Astrocyte (in vitro differentiated cells and primary cell): Measurements from ENCODE around the gene S1PR2. TPM values are rescaled to one million over a fixed set of nuclear protein-coding genes. Genes with fewer than 3 reads are reported as not detected.
A peak's percentile ranks its signal among the peaks of the same experiment; 100 is the strongest.

ENCODE experiments used
- DNase-seq: peaks from one replicate; pipeline ENCODE4 v3.0.0-alpha.2; 2010; ENCODE audit warnings: low read depth
- FAIRE-seq: peaks from 2 replicates; lab custom pipeline; 2011; peaks lifted over from hg19 to GRCh38; lab: Jason Lieb, UNC
- H2AFZ ChIP-seq: 2 replicates; pipeline ENCODE4 v1.6.0; 2012; ENCODE audit warnings: low read depth, low read length, inconsistent platforms
- H3K27ac ChIP-seq: 2 replicates; pipeline ENCODE4 v1.5.1; 2011; ENCODE audit warnings: low read depth, low read length, inconsistent platforms
- H3K27me3 ChIP-seq: 2 replicates; pipeline ENCODE4 v1.6.0; 2011; ENCODE audit warnings: low read length, inconsistent platforms; ENCODE audit not compliant: insufficient read depth
- H3K36me3 ChIP-seq: 2 replicates; pipeline ENCODE4 v1.5.1; 2011; ENCODE audit warnings: low read length, inconsistent platforms; ENCODE audit not compliant: insufficient read depth
- H3K4me1 ChIP-seq: 2 replicates; pipeline ENCODE4 v1.5.1; 2011; ENCODE audit warnings: low read length, inconsistent platforms; ENCODE audit not compliant: insufficient read depth
- H3K4me2 ChIP-seq: 2 replicates; pipeline ENCODE4 v1.6.0; 2012; ENCODE audit warnings: low read length, inconsistent platforms
- H3K4me3 ChIP-seq: 2 replicates; pipeline ENCODE4 v1.5.1; 2011; ENCODE audit warnings: low read depth, mild to moderate bottlenecking, low read length, inconsistent platforms; ENCODE audit not compliant: insufficient read depth
- H3K79me2 ChIP-seq: 2 replicates; pipeline ENCODE4 v1.6.0; 2012; ENCODE audit warnings: mild to moderate bottlenecking, low read length, inconsistent platforms; ENCODE audit not compliant: insufficient read depth
- H3K9ac ChIP-seq: 2 replicates; pipeline ENCODE4 v1.6.0; 2012; ENCODE audit warnings: mild to moderate bottlenecking, low read length, inconsistent platforms
- H3K9me3 ChIP-seq: 2 replicates; pipeline ENCODE4 v1.5.1; 2012; ENCODE audit warnings: low read depth, mild to moderate bottlenecking, low read length, inconsistent platforms; ENCODE audit not compliant: insufficient read depth
- H4K20me1 ChIP-seq: 2 replicates; pipeline ENCODE4 v1.6.0; 2012; ENCODE audit warnings: low read length, inconsistent platforms; ENCODE audit not compliant: insufficient read depth
- H3K27ac Mint-ChIP-seq: one replicate; pipeline ENCODE4 v1.8.0; 2021; ENCODE audit warnings: mild to moderate bottlenecking, mixed read lengths; ENCODE audit not compliant: unreplicated experiment
- H3K27me3 Mint-ChIP-seq: one replicate; pipeline ENCODE4 v1.8.0; 2021; ENCODE audit warnings: low read depth, mixed read lengths; ENCODE audit not compliant: unreplicated experiment
- H3K36me3 Mint-ChIP-seq: one replicate; pipeline ENCODE4 v1.8.0; 2021; ENCODE audit warnings: low read depth, mixed read lengths; ENCODE audit not compliant: unreplicated experiment
- H3K4me1 Mint-ChIP-seq: one replicate; pipeline ENCODE4 v1.8.0; 2021; ENCODE audit warnings: low read depth, mixed read lengths; ENCODE audit not compliant: unreplicated experiment
- H3K4me3 Mint-ChIP-seq: one replicate; pipeline ENCODE4 v1.8.0; 2021; ENCODE audit warnings: mild to moderate bottlenecking, moderate library complexity, mixed read lengths; ENCODE audit not compliant: unreplicated experiment
- H3K9me3 Mint-ChIP-seq: one replicate; pipeline ENCODE4 v1.8.0; 2021; ENCODE audit warnings: mild to moderate bottlenecking, mixed read lengths; ENCODE audit not compliant: unreplicated experiment
- CTCF ChIP-seq: IDR thresholded peaks from 2 replicates; pipeline ENCODE4 v1.5.1; 2011; ENCODE audit warnings: low read depth, mild to moderate bottlenecking, inconsistent platforms, low read length, moderate library complexity; ENCODE audit not compliant: insufficient read depth
- EZH2 ChIP-seq: IDR thresholded peaks from 2 replicates; pipeline ENCODE4 v1.6.1; 2012; ENCODE audit warnings: mild to moderate bottlenecking, low read length, inconsistent platforms; ENCODE audit not compliant: insufficient read depth
- total RNA-seq: library from RNA; stranded (reverse); gene quantifications from 2 replicates; pipeline ENCODE4 v1.2.1, GENCODE V29; 2021

The S1PR2 gene
- total RNA-seq, 1 donor from 2014 or later = 15.7 TPM

- H3K4me1 ChIP-seq = no peaks in the 10 kb centered on the region
- Mint-ChIP-seq H3K36me3 (peaks cover 11% of the 10 kb centered on the region), H3K4me3 (no peak overlapping the region), H3K27ac (no peak overlapping the region), H3K27me3 (no peaks in the 10 kb centered on the region), H3K4me1 (no peaks in the 10 kb centered on the region), H3K9me3 (no peaks in the 10 kb centered on the region)
- no peak overlapping the region for H3K27ac ChIP-seq
- H2AFZ ChIP-seq = no peak overlapping the region
- no peaks in the 10 kb centered on the region for H3K36me3 ChIP-seq
- H3K4me3 ChIP-seq = no peak overlapping the region
- no peak overlapping the region for H3K9ac ChIP-seq
- peaks cover 4% of the 10 kb centered on the region for H4K20me1 ChIP-seq
- H3K4me2 ChIP-seq = no peak overlapping the region
- DNase-seq (no peak), FAIRE-seq (no peak)
- peaks cover 6% of the 10 kb centered on the region for H3K79me2 ChIP-seq
- no peak for TF ChIP-seq EZH2
- peak; percentile 22 for TF ChIP-seq CTCF
- H3K9me3 ChIP-seq = no peaks in the 10 kb centered on the region
- no peaks in the 10 kb centered on the region for H3K27me3 ChIP-seq
Measured at GRCh38 chr19:10219678-10220077, 11.5 kb downstream of the S1PR2 start.

GRCh38 chr19:10217085-10217484 is 14.0 kb downstream of the S1PR2 start:
- Histone ChIP-seq H3K79me2 (no peaks in the 10 kb centered on the region), H3K4me3 (no peak overlapping the region), H3K4me1 (no peaks in the 10 kb centered on the region), H3K9me3 (no peaks in the 10 kb centered on the region), H4K20me1 (no peaks in the 10 kb centered on the region), H3K9ac (no peak overlapping the region), H3K36me3 (no peaks in the 10 kb centered on the region), H2AFZ (no peak overlapping the region), H3K27me3 (no peaks in the 10 kb centered on the region), H3K27ac (no peak overlapping the region), H3K4me2 (no peak overlapping the region)
- no peak for TF ChIP-seq CTCF
- no peak overlapping the region for H3K27ac Mint-ChIP-seq
- no peaks in the 10 kb centered on the region for H3K27me3 Mint-ChIP-seq
- FAIRE-seq (no peak), DNase-seq (no peak)
- no peak overlapping the region for H3K4me3 Mint-ChIP-seq
- H3K9me3 Mint-ChIP-seq = no peaks in the 10 kb centered on the region
- H3K4me1 Mint-ChIP-seq = no peaks in the 10 kb centered on the region
- peaks cover 3% of the 10 kb centered on the region for H3K36me3 Mint-ChIP-seq

- Histone ChIP-seq H2AFZ (no peak overlapping the region), H3K9me3 (no peaks in the 10 kb centered on the region), H4K20me1 (no peaks in the 10 kb centered on the region), H3K79me2 (no peaks in the 10 kb centered on the region), H3K9ac (no peak overlapping the region), H3K27ac (no peak overlapping the region), H3K4me1 (no peaks in the 10 kb centered on the region), H3K27me3 (no peaks in the 10 kb centered on the region), H3K36me3 (no peaks in the 10 kb centered on the region), H3K4me2 (no peak overlapping the region), H3K4me3 (no peak overlapping the region)
- Mint-ChIP-seq H3K4me1 (no peaks in the 10 kb centered on the region), H3K27ac (no peak overlapping the region), H3K4me3 (no peak overlapping the region), H3K27me3 (peaks cover 3% of the 10 kb centered on the region), H3K9me3 (no peaks in the 10 kb centered on the region), H3K36me3 (no peaks in the 10 kb centered on the region)
- no peak for TF ChIP-seq EZH2
- no peak for TF ChIP-seq CTCF
- FAIRE-seq (no peak), DNase-seq (peak; percentile 71)
Measured at GRCh38 chr19:10214784-10215183, 16.3 kb downstream of the S1PR2 start.
